ENCODE measurements around the gene CDX2. TPM values are rescaled to one million over a fixed set of nuclear protein-coding genes. Genes with fewer than 3 reads are reported as not detected.

CDX2 gene
- total and polyA plus RNA-seq, 9 of the 15 experiments (the other 6 are each of a cell fraction or from before 2014, with no cell fraction given): 0.04 TPM; not detected in 8

- TF ChIP-seq RBM15 (IDR thresholded peaks at IDR 0.05; ENCODE audit: insufficient read depth, low read length): no peak
Measured at GRCh38 chr13:28014301-28014700, 45.2 kb upstream of the CDX2 start (continued).

- TF ChIP-seq RBM25 (IDR thresholded peaks at IDR 0.05; ENCODE audit: low read depth, low read length, severe bottlenecking): peak; percentile 66
- no peak for TF ChIP-seq ZFP30 (CRISPR knock-in tag; IDR thresholded peaks at IDR 0.05; ENCODE audit: borderline replicate concordance)
- Histone ChIP-seq H4K20me1 (replicated peaks; ENCODE audit: control insufficient read depth, insufficient read depth, low read length) (no peaks in the 10 kb centered on the region), H3K4me3 (no peak overlapping the region), H3K4me2 (ENCODE audit: insufficient read depth, low read length) (no peak overlapping the region), H3K27ac (ENCODE audit: extremely low read depth, low read depth, low read length) (no peak overlapping the region), H3K9me3 (replicated peaks; ENCODE audit: control insufficient read depth, insufficient read depth, low read depth, low read length) (no peaks in the 10 kb centered on the region), H3K36me3 (ENCODE audit: control insufficient read depth, insufficient read depth, low read length) (no peaks in the 10 kb centered on the region), H3K79me2 (ENCODE audit: control insufficient read depth, insufficient read depth, low read length) (no peaks in the 10 kb centered on the region), H3K27me3 (ENCODE audit: control insufficient read depth in 2 of 2, insufficient read depth in 2 of 2, low read length in 2 of 2) (peaks cover under 1 to 3% of the 10 kb centered on the region in 2 experiments; a peak in 3 of 5 replicates), H2AFZ (ENCODE audit: low read depth, low read length) (no peak overlapping the region), H3K4me1 (replicated peaks in 1 of 2; ENCODE audit: control insufficient read depth in 2 of 2, insufficient read depth in 2 of 2, low read length in 2 of 2) (no peaks in the 10 kb centered on the region), H3K9ac (ENCODE audit: insufficient read depth in 1 of 2, low read depth in 2 of 2, low read length in 2 of 2) (no peak overlapping the region), H3K9me1 (ENCODE audit: control insufficient read depth, insufficient read depth, low read length) (no peaks in the 10 kb centered on the region)
- no peak for ATAC-seq
- FAIRE-seq: no peak
- no peak for DNase-seq (ENCODE audit: extremely low read depth in 1 of 4, low spot score in 3 of 4)
- intact Hi-C loops (cut with micrococcal nuclease): no loop called here
- POLR2A ChIA-PET: no interaction called here
- BruUV-seq (replicated peaks): no TSS peak
- in situ Hi-C loops (cut with MboI): no loop called here
- CTCF ChIA-PET (ENCODE audit: low intra/inter-chr PET ratio): no interaction called here
- WGBS (ENCODE audit: insufficient coverage, low coverage, missing lambda C conversion rate): 0% methylated on average over 1 of the region's 1 CpG
Measured at GRCh38 chr13:28013482-28013881, 44.4 kb upstream of the CDX2 start.

DNA sequence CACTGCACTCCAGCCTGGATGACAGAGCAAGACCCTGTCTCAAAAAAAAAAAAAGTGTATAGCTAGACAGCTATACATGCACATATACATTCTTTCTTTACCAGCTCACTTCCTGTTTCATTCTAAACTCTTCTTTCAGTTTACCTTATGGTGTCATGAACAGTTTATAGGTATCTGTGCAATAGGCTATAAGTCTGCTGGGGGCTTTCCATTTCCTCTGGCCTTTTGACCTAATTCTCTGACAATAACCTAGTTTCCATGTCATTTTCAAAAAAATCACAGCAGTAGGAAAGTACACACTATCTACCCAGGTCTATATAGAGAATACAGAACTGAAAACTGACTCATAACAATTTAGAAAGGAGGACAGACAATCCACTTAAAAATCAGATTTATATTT, 43.8 kb upstream of the CDX2 start:
- CTCF ChIA-PET (ENCODE audit: low intra/inter-chr PET ratio): no interaction called here
- no peak for TF ChIP-seq HINFP (tag; conservative IDR thresholded peaks at IDR 0.05; ENCODE audit: low read depth)
- no peak for TF ChIP-seq ZBTB1 (CRISPR knock-in tag; IDR thresholded peaks at IDR 0.05; ENCODE audit: borderline replicate concordance, low read depth)
- TF ChIP-seq RFX1 (IDR thresholded peaks at IDR 0.05): no peak
- TF ChIP-seq, protein P1, sequence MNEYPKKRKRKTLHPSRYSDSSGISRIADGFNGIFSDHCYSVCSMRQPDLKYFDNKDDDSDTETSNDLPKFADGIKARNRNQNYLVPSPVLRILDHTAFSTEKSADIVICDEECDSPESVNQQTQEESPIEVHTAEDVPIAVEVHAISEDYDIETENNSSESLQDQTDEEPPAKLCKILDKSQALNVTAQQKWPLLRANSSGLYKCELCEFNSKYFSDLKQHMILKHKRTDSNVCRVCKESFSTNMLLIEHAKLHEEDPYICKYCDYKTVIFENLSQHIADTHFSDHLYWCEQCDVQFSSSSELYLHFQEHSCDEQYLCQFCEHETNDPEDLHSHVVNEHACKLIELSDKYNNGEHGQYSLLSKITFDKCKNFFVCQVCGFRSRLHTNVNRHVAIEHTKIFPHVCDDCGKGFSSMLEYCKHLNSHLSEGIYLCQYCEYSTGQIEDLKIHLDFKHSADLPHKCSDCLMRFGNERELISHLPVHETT (CRISPR knock-in tag; conservative IDR thresholded peaks at IDR 0.05 in 1 of 2, IDR thresholded peaks at IDR 0.05 in 1 of 2): no peak
- no peak for TF ChIP-seq ZNF583 (CRISPR knock-in tag; IDR thresholded peaks at IDR 0.05)
- no peak for TF ChIP-seq ETV6 (IDR thresholded peaks at IDR 0.05; ENCODE audit: borderline replicate concordance in 1 of 2, low read depth in 2 of 2, low read length in 1 of 2)
- TF ChIP-seq ETV6 (CRISPR knock-in tag; IDR thresholded peaks at IDR 0.05; ENCODE audit: borderline replicate concordance): no peak
- no peak for TF ChIP-seq ZNF282 (CRISPR knock-in tag; IDR thresholded peaks at IDR 0.05)
- no peak for TF ChIP-seq HMG20B (CRISPR knock-in tag; IDR thresholded peaks at IDR 0.05)
- no peak for TF ChIP-seq ZNF134 (CRISPR knock-in tag; conservative IDR thresholded peaks at IDR 0.05)

More for the DNA sequence above, 43.8 kb upstream of the CDX2 start:
- H3K4me2 ChIP-seq (ENCODE audit: insufficient read depth, low read length): no peak overlapping the region
- in situ Hi-C loops (cut with MboI) (no loop called here), intact Hi-C loops (cut with micrococcal nuclease) (no loop called here)
- no peak overlapping the region for H3K4me3 ChIP-seq
- DNase-seq (ENCODE audit: extremely low read depth in 1 of 4, low spot score in 3 of 4) (no peak), FAIRE-seq (no peak), ATAC-seq (no peak)
- BruUV-seq (replicated peaks): no TSS peak
- no peaks in the 10 kb centered on the region for H3K79me2 ChIP-seq (ENCODE audit: control insufficient read depth, insufficient read depth, low read length)
- no peaks in the 10 kb centered on the region for H3K9me1 ChIP-seq (ENCODE audit: control insufficient read depth, insufficient read depth, low read length)
- H3K36me3 ChIP-seq (ENCODE audit: control insufficient read depth, insufficient read depth, low read length): no peaks in the 10 kb centered on the region
- H2AFZ ChIP-seq (ENCODE audit: low read depth, low read length): no peak overlapping the region
- no peaks in the 10 kb centered on the region for H3K9me3 ChIP-seq (replicated peaks; ENCODE audit: control insufficient read depth, insufficient read depth, low read depth, low read length)
- H3K27me3 ChIP-seq (ENCODE audit: control insufficient read depth in 2 of 2, insufficient read depth in 2 of 2, low read length in 2 of 2): no peaks in the 10 kb centered on the region; a peak in 1 of 5 replicates
- POLR2A ChIA-PET: interaction anchor here (0.6 kb wide), 1 partner anchor 367 kb away, joined by 3 read pairs; no protein-coding TSS in a partner anchor
- no peaks in the 10 kb centered on the region for H3K4me1 ChIP-seq (replicated peaks in 1 of 2; ENCODE audit: control insufficient read depth in 2 of 2, insufficient read depth in 2 of 2, low read length in 2 of 2)
- H4K20me1 ChIP-seq (replicated peaks; ENCODE audit: control insufficient read depth, insufficient read depth, low read length): no peaks in the 10 kb centered on the region
- no peak overlapping the region for H3K9ac ChIP-seq (ENCODE audit: insufficient read depth in 1 of 2, low read depth in 2 of 2, low read length in 2 of 2)
- H3K27ac ChIP-seq (ENCODE audit: extremely low read depth, low read depth, low read length): no peak overlapping the region

All from K562 (cell line).